OCI-LY7 (cell line): ENCODE results near the gene TMEM185B. TPM values are rescaled to one million over a fixed set of nuclear protein-coding genes. Genes with fewer than 3 reads are reported as not detected.

Source experiments
- BruUV-seq: library from RNA; stranded (reverse); fragments of 400-500 nt; replicated peaks from 2 replicates; lab custom pipeline; 2021; lab: Mats Ljungman, UMichigan
- CTCF ChIA-PET: fragments of 300-600 bp; sonication (Branson Sonifier 250); formaldehyde crosslinking; loops from one replicate; lab custom pipeline; 2022; ENCODE audit warnings: antibody characterized with exemption; ENCODE audit not compliant: unreplicated experiment; lab: Charles Lee
- POLR2A ChIA-PET: fragments of 300-600 bp; sonication (Branson Sonifier 250); formaldehyde crosslinking; loops from one replicate; lab custom pipeline; 2022; ENCODE audit warnings: antibody characterized with exemption; lab: Charles Lee
- DNase-seq: peaks from one replicate; pipeline ENCODE4 v3.0.0-alpha.2; 2015; ENCODE audit warnings: low spot score
- H2AFZ ChIP-seq: fragments of 200-600 bp; sonication (generic), shearing (Covaris generic); 2 replicates; pipeline ENCODE4 v1.6.1; 2014; ENCODE audit warnings: mild to moderate bottlenecking, antibody characterized with exemption, low read length, moderate library complexity
- H3K27ac ChIP-seq: fragments of 200-600 bp; sonication (generic); 2 replicates; pipeline ENCODE4 v1.5.1; 2014; ENCODE audit warnings: mixed run types, low read depth, mild to moderate bottlenecking, moderate library complexity, low read length, inconsistent platforms; ENCODE audit not compliant: poor library complexity, severe bottlenecking
- H3K36me3 ChIP-seq: fragments of 200-600 bp; sonication (generic); 2 replicates; pipeline ENCODE4 v1.6.1; 2014; ENCODE audit warnings: mild to moderate bottlenecking, antibody characterized with exemption, low read length, moderate library complexity, mixed read lengths; ENCODE audit not compliant: insufficient read depth
- H3K4me1 ChIP-seq: fragments of 200-600 bp; sonication (generic); 2 replicates; pipeline ENCODE4 v1.5.1; 2014; ENCODE audit warnings: mild to moderate bottlenecking, low read length; ENCODE audit not compliant: insufficient read depth, poor library complexity, severe bottlenecking
- H3K4me2 ChIP-seq: fragments of 200-600 bp; sonication (generic); 2 replicates; pipeline ENCODE4 v1.6.1; 2014; ENCODE audit warnings: mild to moderate bottlenecking, low read length
- H3K4me3 ChIP-seq: fragments of 200-600 bp; sonication (generic); 2 replicates; pipeline ENCODE4 v1.5.1; 2014; ENCODE audit warnings: mild to moderate bottlenecking, low read depth, low read length; ENCODE audit not compliant: poor library complexity, severe bottlenecking
- H3K79me2 ChIP-seq: fragments of 200-600 bp; sonication (generic); 2 replicates; pipeline ENCODE4 v1.6.1; 2016; ENCODE audit warnings: low read depth, mild to moderate bottlenecking, low read length, moderate library complexity, mixed read lengths; ENCODE audit not compliant: insufficient read depth
- H3K9me2 ChIP-seq: fragments of 200-600 bp; sonication (generic); 2 replicates; pipeline ENCODE4 v1.6.1; 2016; ENCODE audit warnings: mild to moderate bottlenecking, low read length, mixed read lengths; ENCODE audit not compliant: insufficient read depth
- H3K9me3 ChIP-seq: fragments of 200-600 bp; sonication (generic); 2 replicates; pipeline ENCODE4 v1.6.1; 2014; ENCODE audit warnings: mild to moderate bottlenecking, mixed run types, low read length, mixed read lengths
- H4K20me1 ChIP-seq: fragments of 200-600 bp; sonication (generic); 2 replicates; pipeline ENCODE4 v1.6.1; 2014; ENCODE audit warnings: mild to moderate bottlenecking, antibody characterized with exemption, low read length, moderate library complexity, mixed read lengths; ENCODE audit not compliant: insufficient read depth
- CTCF ChIP-seq: fragments of 200-600 bp; sonication (generic); conservative IDR thresholded peaks from 2 replicates; pipeline ENCODE4 v1.5.1; 2014; ENCODE audit warnings: mild to moderate bottlenecking, antibody characterized with exemption, low read length, moderate library complexity, mixed read lengths
- EZH2phosphoT487 ChIP-seq: fragments of 200-600 bp; sonication (generic); IDR thresholded peaks from 2 replicates; pipeline ENCODE4 v1.6.1; 2018; ENCODE audit warnings: low read depth, borderline replicate concordance, mild to moderate bottlenecking, mixed run types, antibody characterized with exemption, low read length, moderate library complexity, mixed read lengths
- intact Hi-C: fragments of 100-400 bp; cut with micrococcal nuclease; formaldehyde crosslinking; loops from one replicate; pipeline ENCODE4 v1.10.0; 2022; ENCODE audit not compliant: unreplicated experiment
- total RNA-seq, 2 experiments: library from RNA; depleted of rRNA in 1 of 2; stranded (reverse); fragments of >200 nt in 1 of 2; shearing (Covaris generic) in 1 of 2; gene quantifications; 2 replicates each; pipeline ENCODE4 v1.2.3, GENCODE V29; 2014 to 2022

TMEM185B gene
- total RNA-seq, 2 experiments from 2014 or later = 24.4 to 30.2 TPM

- no peaks in the 10 kb centered on the region for H3K9me3 ChIP-seq
- H2AFZ ChIP-seq = no peak overlapping the region
- ChIA-PET CTCF (no interaction called here), POLR2A (no interaction called here)
- H3K4me1 ChIP-seq = peaks cover 68% of the 10 kb centered on the region
- H3K4me2 ChIP-seq = no peak overlapping the region
- no peak overlapping the region for H3K4me3 ChIP-seq
- BruUV-seq = no TSS peak
- H3K9me2 ChIP-seq = no peaks in the 10 kb centered on the region
- no peak for DNase-seq
- H3K27ac ChIP-seq = no peak overlapping the region
- peaks cover under 1% of the 10 kb centered on the region; the same call in 1 of the 2 replicates for H4K20me1 ChIP-seq
- H3K79me2 ChIP-seq = peaks cover 14% of the 10 kb centered on the region
- TF ChIP-seq CTCF (no peak), EZH2phosphoT487 (no peak)
- H3K36me3 ChIP-seq = peaks cover 6% of the 10 kb centered on the region; the same call in 1 of the 2 replicates
- intact Hi-C loops = no loop called here
Observed at GRCh38 chr2:120226316-120226715, 3.1 kb upstream of the TMEM185B start.

- no peak overlapping the region for H2AFZ ChIP-seq
- DNase-seq = no peak
- H3K9me3 ChIP-seq = no peaks in the 10 kb centered on the region
- no peak overlapping the region for H3K27ac ChIP-seq
- no peak overlapping the region for H3K4me3 ChIP-seq
- intact Hi-C loops = no loop called here
- H3K79me2 ChIP-seq = peaks cover 21% of the 10 kb centered on the region
- peaks cover 68% of the 10 kb centered on the region for H3K4me1 ChIP-seq
- peaks cover 7% of the 10 kb centered on the region; the same call in 1 of the 2 replicates for H4K20me1 ChIP-seq
- H3K9me2 ChIP-seq = no peaks in the 10 kb centered on the region
- TF ChIP-seq CTCF (no peak), EZH2phosphoT487 (no peak)
- BruUV-seq = no TSS peak
- ChIA-PET POLR2A (interaction anchor here (1.0 to 1.5 kb wide), 2 partner anchors 10 to 84 kb away, joined by 5 read pairs; no protein-coding TSS in a partner anchor), CTCF (no interaction called here)
- no peak overlapping the region for H3K4me2 ChIP-seq
- peaks cover 13% of the 10 kb centered on the region; the same call in 1 of the 2 replicates for H3K36me3 ChIP-seq
Observed at GRCh38 chr2:120225549-120226065, 2.4 kb upstream of the TMEM185B start.
